Measurements from ENCODE around the gene CCR6. TPM values are rescaled to one million over a fixed set of nuclear protein-coding genes. Genes with fewer than 3 reads are reported as not detected.

CCR6 gene
- total and polyA plus RNA-seq, 2 of the 8 experiments (the other 6 are each of a cell fraction or from before 2014, with no cell fraction given): 0.06 TPM; not detected in 1

- TF ChIP-seq CHD1 (IDR thresholded peaks at IDR 0.05; ENCODE audit: low read depth, low read length) (no peak), SIRT6 (IDR thresholded peaks at IDR 0.05; ENCODE audit: low read length) (no peak)
Measured at GRCh38 chr6:167125410-167125809, 2.5 kb downstream of the CCR6 start (continued).

Data from H1 (cell line).